HepG2 (cell line): ENCODE results near the gene CALML4. TPM values are rescaled to one million over a fixed set of nuclear protein-coding genes. Genes with fewer than 3 reads are reported as not detected.

Source experiments
- ARID5B ChIP-seq: IDR thresholded peaks from 2 replicates; pipeline ENCODE4 v1.4.0; 2020; ENCODE audit warnings: mild to moderate bottlenecking, missing genetic modification reagents
- ASH2L ChIP-seq: fragments of 300-600, 200-600 bp; sonication (generic); IDR thresholded peaks from 2 replicates; pipeline ENCODE4 v1.7.0; 2017; ENCODE audit warnings: low read depth, mild to moderate bottlenecking, moderate library complexity, mixed read lengths, low read length; ENCODE audit not compliant: insufficient read length
- EHMT2 ChIP-seq: fragments of 200-600 bp; sonication (generic); IDR thresholded peaks from 2 replicates; pipeline ENCODE4 v1.7.0; 2017; ENCODE audit warnings: antibody characterized with exemption, low read depth, low read length, borderline replicate concordance
- FOXK1 ChIP-seq: sonication (generic); formaldehyde crosslinking; IDR thresholded peaks from 2 replicates; pipeline ENCODE4 v1.4.0; 2020; ENCODE audit warnings: low read depth, missing genetic modification reagents, borderline replicate concordance
- GABPB1 ChIP-seq: IDR thresholded peaks from 2 replicates; pipeline ENCODE4 v1.6.1; 2016; ENCODE audit warnings: mild to moderate bottlenecking, missing genetic modification reagents, moderate library complexity, missing compliant biosample characterization
- HMG20A ChIP-seq: IDR thresholded peaks from 2 replicates; pipeline ENCODE4 v1.6.1; 2016; ENCODE audit warnings: borderline replicate concordance
- HNRNPL ChIP-seq: fragments of 200-400 bp; formaldehyde crosslinking; IDR thresholded peaks from 2 replicates; pipeline ENCODE4 v1.6.1; 2017; ENCODE audit warnings: mild to moderate bottlenecking, low read depth, low read length
- IRX3 ChIP-seq: sonication (generic); formaldehyde crosslinking; IDR thresholded peaks from 2 replicates; pipeline ENCODE4 v1.8.1; 2023; ENCODE audit warnings: mild to moderate bottlenecking, low read depth, missing genetic modification reagents, borderline replicate concordance
- MLX ChIP-seq: IDR thresholded peaks from 2 replicates; pipeline ENCODE4 v1.6.1; 2016
- MXD4 ChIP-seq: IDR thresholded peaks from 2 replicates; pipeline ENCODE4 v1.6.1; 2016; ENCODE audit warnings: mild to moderate bottlenecking, missing biosample characterization, missing genetic modification reagents
- NCOR1 ChIP-seq: fragments of 200-600 bp; sonication (generic); IDR thresholded peaks from 2 replicates; pipeline ENCODE4 v1.7.0; 2017; ENCODE audit warnings: antibody characterized with exemption, low read length, borderline replicate concordance
- SALL2 ChIP-seq: sonication (generic); formaldehyde crosslinking; IDR thresholded peaks from 2 replicates; pipeline ENCODE4 v1.8.1; 2023; ENCODE audit warnings: mild to moderate bottlenecking, missing genetic modification reagents, inconsistent platforms
- SMAD9 ChIP-seq: sonication (generic); formaldehyde crosslinking; IDR thresholded peaks from 2 replicates; pipeline ENCODE4 v1.5.1; 2020; ENCODE audit warnings: mild to moderate bottlenecking, missing genetic modification reagents
- SRF ChIP-seq: IDR thresholded peaks from 2 replicates; pipeline ENCODE4 v1.6.1; 2011; ENCODE audit warnings: mild to moderate bottlenecking, low read depth, low read length, moderate library complexity
- SRSF4 ChIP-seq: fragments of 200-400 bp; formaldehyde crosslinking; IDR thresholded peaks from one replicate; pipeline ENCODE4 v1.6.1; 2018; ENCODE audit warnings: mild to moderate bottlenecking, low read depth, low read length, moderate library complexity; ENCODE audit not compliant: poor library complexity, severe bottlenecking
- TOE1 ChIP-seq: sonication (generic); formaldehyde crosslinking; IDR thresholded peaks from 2 replicates; pipeline ENCODE4 v1.4.0; 2020; ENCODE audit warnings: mild to moderate bottlenecking, missing genetic modification reagents
- ZNF20 ChIP-seq: sonication (generic); formaldehyde crosslinking; IDR thresholded peaks from 2 replicates; pipeline ENCODE4 v1.4.0; 2020; ENCODE audit warnings: mild to moderate bottlenecking, moderate library complexity, missing genetic modification reagents
- ZNF317 ChIP-seq: sonication (generic); formaldehyde crosslinking; IDR thresholded peaks from 2 replicates; pipeline ENCODE4 v1.5.0; 2020; ENCODE audit warnings: mild to moderate bottlenecking, missing genetic modification reagents
- ZNF367 ChIP-seq: sonication (generic); formaldehyde crosslinking; IDR thresholded peaks from 2 replicates; pipeline ENCODE4 v1.4.0; 2020; ENCODE audit warnings: missing genetic modification reagents, borderline replicate concordance
- ZNF556 ChIP-seq: sonication (generic); formaldehyde crosslinking; IDR thresholded peaks from 2 replicates; pipeline ENCODE4 v1.4.0; 2020; ENCODE audit warnings: mild to moderate bottlenecking, missing genetic modification reagents, borderline replicate concordance
- ZNF770 ChIP-seq: sonication (generic); formaldehyde crosslinking; IDR thresholded peaks from 2 replicates; pipeline ENCODE4 v1.5.0; 2020; ENCODE audit warnings: mild to moderate bottlenecking, missing genetic modification reagents
- ZNF878 ChIP-seq: sonication (generic); formaldehyde crosslinking; IDR thresholded peaks from 2 replicates; pipeline ENCODE4 v1.8.1; 2023; ENCODE audit warnings: mild to moderate bottlenecking, missing genetic modification reagents, moderate library complexity
- polyA plus RNA-seq, 8 experiments: library from polyadenylated mRNA; depleted of rRNA in 3 of 8; stranded (reverse) in 7 of 8; unstranded in 1 of 8; fragments of >200 nt; fragmentation: Illumina TruSeq in 4 of 8; extraction: Trizol in 4 of 8; gene quantifications; 2 replicates each; pipeline versions ENCODE4 v1.2.1 to v1.2.3, GENCODE V29; 2011 to 2016; ENCODE audit warnings: low read depth in 4 of 8, missing spikeins in 1 of 8, mixed read lengths in 1 of 8; ENCODE audit not compliant: insufficient read depth in 1 of 8
- total RNA-seq, 5 experiments: library from RNA; depleted of rRNA; stranded (reverse); fragments of >200 nt; fragmentation: Illumina TruSeq; extraction: Trizol; gene quantifications; 2 replicates each; pipeline ENCODE4 v1.2.3, GENCODE V29; 2016; ENCODE audit warnings: low read depth in 1 of 5

The CALML4 gene
- total and polyA plus RNA-seq, 2 of the 13 experiments (the other 11 are each of a cell fraction or from before 2014, with no cell fraction given): 3.6 to 8.7 TPM

- TF ChIP-seq SMAD9 (CRISPR knock-in tag): no peak
- peak; percentile 85 for TF ChIP-seq ASH2L
- TF ChIP-seq FOXK1 (CRISPR knock-in tag): no peak
- TF ChIP-seq SRF: no peak
- peak; percentile 79; the same call in 1 of the 2 replicates for TF ChIP-seq MXD4 (CRISPR knock-in tag)
- TF ChIP-seq ARID5B (CRISPR knock-in tag): peak; percentile 27
- peak; percentile 63 for TF ChIP-seq ZNF770
- TF ChIP-seq ZNF367: peak; percentile 90; the same call in 1 of the 2 replicates
- no peak for TF ChIP-seq EHMT2
- TF ChIP-seq ZNF556 (CRISPR knock-in tag): peak; percentile 75; the same call in 1 of the 2 replicates
- TF ChIP-seq SRSF4: no peak
- no peak for TF ChIP-seq HNRNPL
- peak; percentile 82 for TF ChIP-seq SALL2
- no peak for TF ChIP-seq NCOR1
- TF ChIP-seq GABPB1 (CRISPR knock-in tag): peak; percentile 67
- TF ChIP-seq TOE1 (CRISPR knock-in tag): peak; percentile 83; the same call in 1 of the 2 replicates
- TF ChIP-seq ZNF317: peak; percentile 28; the same call in 1 of the 2 replicates
- peak; percentile 25; the same call in 1 of the 2 replicates for TF ChIP-seq MLX (CRISPR knock-in tag)
- peak; percentile 78; the same call in 1 of the 2 replicates for TF ChIP-seq IRX3 (CRISPR knock-in tag)
- TF ChIP-seq HMG20A (CRISPR knock-in tag): no peak
- no peak for TF ChIP-seq ZNF878 (CRISPR knock-in tag)
- no peak for TF ChIP-seq ZNF20 (CRISPR knock-in tag)
Measured at GRCh38 chr15:68229386-68230156, 24.4 kb upstream of the CALML4 start, which contains the start of gene CLN6 (continued).
